ENCODE data around the gene KCTD6. TPM values are rescaled to one million over a fixed set of nuclear protein-coding genes. Genes with fewer than 3 reads are reported as not detected.

The KCTD6 gene
- polyA plus RNA-seq, 1 of the 3 experiments (the other 2 are of a cell fraction), result 7.8 TPM

GRCh38 chr3:58522759-58523425 is 31.0 kb downstream of the KCTD6 start:
- H2AFZ ChIP-seq (ENCODE audit: low read depth), result no peak overlapping the region
- H3K4me3 ChIP-seq (ENCODE audit: low read depth in 2 of 2, low read length in 1 of 2), result no peak overlapping the region
- no peaks in the 10 kb centered on the region for H3F3A ChIP-seq (replicated peaks; ENCODE audit: insufficient read depth)
- H3K9ac ChIP-seq, result no peak overlapping the region
- H3K4me1 ChIP-seq (ENCODE audit: control insufficient read depth in 1 of 2, insufficient read depth in 2 of 2, low read depth in 1 of 2, low read length in 1 of 2), result peaks cover 0 to 8% of the 10 kb centered on the region in 2 experiments; a peak in 2 of 4 replicates
- H3K9me3 ChIP-seq, result no peaks in the 10 kb centered on the region
- H3K36me3 ChIP-seq (replicated peaks in 1 of 2; ENCODE audit: control insufficient read depth in 1 of 2, insufficient read depth in 2 of 2, low read length in 1 of 2), result no peaks in the 10 kb centered on the region
- no peak overlapping the region for H3K27ac ChIP-seq (ENCODE audit: low read depth in 2 of 2, low read length in 1 of 2)
- H3K27me3 ChIP-seq (ENCODE audit: insufficient read depth), result no peaks in the 10 kb centered on the region
- DNase-seq, result no peak
- no peaks in the 10 kb centered on the region for H3K9me2 ChIP-seq
- no peak overlapping the region for H3K4me2 ChIP-seq
- TF ChIP-seq NRF1 (IDR thresholded peaks at IDR 0.05; ENCODE audit: low read depth, low read length) (no peak), SIN3A (IDR thresholded peaks at IDR 0.05; ENCODE audit: borderline replicate concordance, low read depth, low read length) (no peak), ELF1 (IDR thresholded peaks at IDR 0.05) (no peak), MAX (IDR thresholded peaks at IDR 0.05; ENCODE audit: low read depth) (no peak), FOSL2 (IDR thresholded peaks at IDR 0.05; ENCODE audit: borderline replicate concordance, low read depth) (no peak), USF2 (IDR thresholded peaks at IDR 0.05; ENCODE audit: borderline replicate concordance, low read depth, low read length) (no peak), MXI1 (IDR thresholded peaks at IDR 0.05; ENCODE audit: low read depth, low read length) (no peak), TEAD4 (IDR thresholded peaks at IDR 0.05; ENCODE audit: borderline replicate concordance, insufficient read depth) (no peak), RAD21 (IDR thresholded peaks at IDR 0.05; ENCODE audit: low read length) (no peak), USF1 (IDR thresholded peaks at IDR 0.05; ENCODE audit: borderline replicate concordance, low read depth) (no peak), FOXM1 (IDR thresholded peaks at IDR 0.05; ENCODE audit: low read depth) (no peak), GATA2 (CRISPR knock-in tag; IDR thresholded peaks at IDR 0.05) (no peak), GABPA (IDR thresholded peaks at IDR 0.05; ENCODE audit: low read depth) (no peak), RFX5 (IDR thresholded peaks at IDR 0.05; ENCODE audit: low read length) (no peak), JUND (IDR thresholded peaks at IDR 0.05) (no peak)
- CTCF ChIA-PET, result interaction anchor here (1.2 to 1.6 kb wide), 4 partner anchors 11 to 59 kb away, joined by 3 to 5 read pairs (median 4); no protein-coding TSS in a partner anchor
- H3K79me2 ChIP-seq (ENCODE audit: insufficient read depth), result no peaks in the 10 kb centered on the region
- WGBS (ENCODE audit: low lambda C conversion rate), result 88% methylated on average over 5 of the region's 5 CpGs
- POLR2A ChIA-PET, result no interaction called here
- H4K20me1 ChIP-seq (ENCODE audit: insufficient read depth), result no peaks in the 10 kb centered on the region

GRCh38 chr3:58524326-58524888 is 32.5 kb downstream of the KCTD6 start:
- no peaks in the 10 kb centered on the region for H3K9me3 ChIP-seq
- POLR2A ChIA-PET, result no interaction called here
- CTCF ChIA-PET, result interaction anchor here (1.3 to 1.6 kb wide), 3 partner anchors 29 to 218 kb away, joined by 3 to 6 read pairs (median 3); partner anchors contain the start of genes HTD2 and RPP14
- H3K79me2 ChIP-seq (ENCODE audit: insufficient read depth), result no peaks in the 10 kb centered on the region
- H3K9ac ChIP-seq, result no peak overlapping the region
- H4K20me1 ChIP-seq (ENCODE audit: insufficient read depth), result no peaks in the 10 kb centered on the region
- no peak overlapping the region for H2AFZ ChIP-seq (ENCODE audit: low read depth)
- no peak overlapping the region for H3K4me3 ChIP-seq (ENCODE audit: low read depth in 2 of 2, low read length in 1 of 2)
- H3K4me1 ChIP-seq (ENCODE audit: control insufficient read depth in 1 of 2, insufficient read depth in 2 of 2, low read depth in 1 of 2, low read length in 1 of 2), result peaks cover 12 to 19% of the 10 kb centered on the region in 2 experiments
- WGBS (ENCODE audit: low lambda C conversion rate), result 88% methylated on average over 10 of the region's 11 CpGs
- H3K9me2 ChIP-seq, result no peaks in the 10 kb centered on the region
- no peak overlapping the region for H3K27ac ChIP-seq (ENCODE audit: low read depth in 2 of 2, low read length in 1 of 2)
- TF ChIP-seq FOSL2 (IDR thresholded peaks at IDR 0.05; ENCODE audit: borderline replicate concordance, low read depth), result no peak
- TF ChIP-seq ELF1 (IDR thresholded peaks at IDR 0.05), result no peak
- no peak for TF ChIP-seq JUND (IDR thresholded peaks at IDR 0.05)
- TF ChIP-seq YY1 (IDR thresholded peaks at IDR 0.05; ENCODE audit: low read depth), result no peak
- no peaks in the 10 kb centered on the region for H3K36me3 ChIP-seq (replicated peaks in 1 of 2; ENCODE audit: control insufficient read depth in 1 of 2, insufficient read depth in 2 of 2, low read length in 1 of 2)
- no peak for DNase-seq
- H3F3A ChIP-seq (replicated peaks; ENCODE audit: insufficient read depth), result no peaks in the 10 kb centered on the region
- H3K27me3 ChIP-seq (ENCODE audit: insufficient read depth), result no peaks in the 10 kb centered on the region
- no peak overlapping the region for H3K4me2 ChIP-seq

Measured in SK-N-SH (cell line).